GM18505 (cell line): ENCODE measurements around the gene DEPDC1.
"Not testable (repeated sequence)": the region's sequence is repeated elsewhere in the genome, so short reads cannot be mapped to it uniquely, and the experiment has no call there.

Experiments used
- ATAC-seq: cut with Tn5 transposase; IDR thresholded peaks from one replicate; pipeline ENCODE4 v1.9.1; 2021; ENCODE audit not compliant: unreplicated experiment
- POLR2A ChIP-seq: IDR thresholded peaks from 4 replicates; pipeline ENCODE4 v1.6.1; 2011; ENCODE audit warnings: borderline replicate concordance; ENCODE audit not compliant: insufficient read depth, insufficient read length; ENCODE audit errors: extremely low read depth

DEPDC1 gene

DNA sequence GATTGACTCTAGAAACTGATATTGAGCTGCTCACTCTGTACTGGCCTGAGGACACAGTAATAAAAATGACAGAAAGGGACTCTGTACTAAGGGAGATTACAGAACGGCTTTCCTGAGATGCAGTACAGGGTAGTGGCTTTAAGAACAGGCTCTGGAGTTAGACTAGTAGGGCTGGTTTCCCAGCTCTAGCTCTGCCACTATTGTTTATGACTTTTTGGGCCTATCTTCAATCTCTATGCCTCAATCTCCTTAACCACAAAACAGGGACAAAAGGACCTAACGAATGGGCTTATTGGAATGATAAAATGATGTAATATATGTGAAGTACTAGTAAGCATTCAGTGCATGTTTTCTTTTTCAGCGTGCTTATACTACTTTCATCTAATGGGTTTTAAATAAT, 1.4 kb downstream of the DEPDC1 start:
- TF ChIP-seq POLR2A = no peak
- no peak for ATAC-seq

DNA sequence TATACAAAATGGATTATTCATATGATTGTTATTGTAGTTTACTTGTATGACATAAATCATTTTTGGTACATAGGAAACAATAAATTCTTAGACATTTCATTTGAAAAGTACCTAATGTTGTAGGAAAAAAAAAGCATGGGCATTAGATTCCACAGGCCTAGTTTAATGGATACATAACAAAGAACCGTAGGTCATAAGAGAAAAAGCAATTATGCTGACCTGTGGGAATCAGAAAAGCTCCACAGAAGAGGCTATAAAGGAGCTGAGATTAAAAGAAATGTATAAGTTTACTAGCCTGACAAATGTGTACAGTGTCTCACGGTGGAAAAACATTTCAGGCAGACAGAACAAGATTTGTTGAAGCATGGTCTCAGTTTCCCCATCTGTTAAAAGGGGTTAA, 3.7 kb downstream of the DEPDC1 start:
- no peak for TF ChIP-seq POLR2A

DNA sequence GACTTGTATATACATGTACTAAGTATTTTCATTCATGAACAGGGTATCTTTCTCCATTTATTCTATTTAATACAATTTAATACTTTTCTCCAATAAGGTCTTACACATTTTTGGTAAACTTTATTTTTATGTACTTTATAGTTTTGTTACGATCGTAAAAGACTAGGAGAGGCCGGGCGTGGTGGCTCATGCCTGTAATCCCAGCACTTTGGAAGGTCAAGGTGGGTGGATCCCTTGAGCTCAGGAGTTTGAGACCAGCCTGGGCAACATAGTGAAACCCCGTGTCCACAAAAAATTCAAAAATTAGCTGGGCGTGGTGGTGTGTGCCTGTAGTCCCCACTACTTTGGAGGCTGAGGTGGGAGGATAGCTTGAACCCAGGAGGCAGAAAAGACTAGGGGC, 4.6 kb downstream of the DEPDC1 start:
- not testable (repeated sequence) for ATAC-seq

More for the DNA sequence above, 3.7 kb downstream of the DEPDC1 start:
- no peak for ATAC-seq

GRCh38 chr1:68490046-68490651, 6.7 kb downstream of the DEPDC1 start:
- no peak for ATAC-seq
- TF ChIP-seq POLR2A = no peak

GRCh38 chr1:68485431-68486022, 11.4 kb downstream of the DEPDC1 start:
- no peak for TF ChIP-seq POLR2A
- no peak for ATAC-seq

DNA sequence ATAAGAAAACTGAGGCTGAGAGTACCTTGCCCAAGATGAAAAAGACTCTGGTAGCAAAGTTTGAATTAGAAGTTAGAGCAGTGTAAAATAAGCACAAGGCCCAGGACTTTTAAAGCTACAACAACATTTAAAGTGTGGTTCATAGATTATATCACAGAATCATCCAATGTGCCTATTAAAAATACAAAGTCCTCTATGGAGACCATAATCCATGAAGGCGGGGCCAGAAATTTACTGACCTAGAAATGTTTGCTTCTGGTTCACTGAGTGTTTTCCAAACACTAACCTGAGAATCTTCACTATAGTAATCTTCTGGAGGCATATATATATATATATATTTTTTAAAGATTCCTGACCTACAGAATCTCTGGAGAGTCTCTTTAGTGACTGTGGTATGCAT, 12.3 kb downstream of the DEPDC1 start:
- TF ChIP-seq POLR2A = no peak
- ATAC-seq = no peak

GRCh38 chr1:68481041-68481440, 15.8 kb downstream of the DEPDC1 start:
- no peak for TF ChIP-seq POLR2A
- ATAC-seq = no peak

GRCh38 chr1:68479501-68479900, 17.4 kb downstream of the DEPDC1 start:
- no peak for TF ChIP-seq POLR2A
- ATAC-seq = no peak

GRCh38 chr1:68478662-68479061, 18.2 kb downstream of the DEPDC1 start:
- no peak for TF ChIP-seq POLR2A
- no peak for ATAC-seq

DNA sequence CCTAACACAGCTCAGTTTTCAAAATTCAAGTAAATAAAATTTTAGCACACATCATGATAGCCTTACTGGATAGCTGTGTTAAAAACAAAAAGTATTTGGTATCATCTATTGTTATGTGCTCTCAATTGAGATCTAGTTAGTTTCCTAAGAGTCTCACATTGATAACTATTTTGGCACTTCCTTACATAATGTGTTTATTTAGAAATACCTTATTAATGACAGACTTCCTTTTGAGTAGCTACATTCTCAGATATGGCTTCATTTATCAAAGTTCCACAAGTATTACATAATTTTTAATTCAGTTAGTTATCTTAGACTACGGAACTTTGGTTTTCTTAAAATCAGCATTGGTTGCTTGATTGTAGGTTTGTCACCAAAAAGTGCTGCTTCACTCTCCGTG, 20.3 kb downstream of the DEPDC1 start:
- not testable (repeated sequence) for ATAC-seq

- no peak for ATAC-seq
- TF ChIP-seq POLR2A = no peak
These were observed 23.8 kb downstream of the DEPDC1 start for GRCh38 chr1:68473060-68473459.

GRCh38 chr1:68470388-68470970, 26.4 kb downstream of the DEPDC1 start:
- ATAC-seq = no peak
- TF ChIP-seq POLR2A = no peak

DNA sequence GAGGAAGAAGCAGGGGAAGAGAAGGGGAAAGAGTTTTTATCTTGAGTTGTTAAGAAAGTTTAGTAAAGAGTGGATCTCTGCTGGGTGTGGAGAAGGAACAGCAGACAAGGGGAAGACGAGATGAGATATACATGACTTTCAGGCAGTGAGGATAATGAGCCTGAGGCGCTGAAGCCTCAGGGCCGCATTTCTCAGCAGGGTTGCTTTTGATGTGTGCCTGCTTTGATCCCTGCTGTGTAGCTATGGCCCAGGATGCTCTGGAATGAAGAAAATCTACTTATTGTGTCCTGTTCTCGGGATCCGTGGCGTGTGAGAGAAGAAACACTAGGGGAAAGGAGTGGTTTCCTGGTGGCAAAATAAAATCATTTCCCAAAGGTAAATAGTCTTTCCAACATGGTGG, 32.0 kb downstream of the DEPDC1 start:
- no peak for ATAC-seq
- no peak for TF ChIP-seq POLR2A

- no peak for ATAC-seq
- TF ChIP-seq POLR2A = no peak
These were observed 35.9 kb downstream of the DEPDC1 start for GRCh38 chr1:68460935-68461334.
